Keratinocyte (primary cell): ENCODE data around the gene LEO1. TPM values are rescaled to one million over a fixed set of nuclear protein-coding genes. Genes with fewer than 3 reads are reported as not detected.

Experiments
- DNase-seq: peaks from one replicate; pipeline ENCODE4 v3.0.0-alpha.2; 2011; ENCODE audit warnings: low read depth, missing footprints, low spot score
- FAIRE-seq: peaks from 2 replicates; lab custom pipeline; 2011; peaks lifted over from hg19 to GRCh38; lab: Jason Lieb, UNC
- H2AFZ ChIP-seq: 2 replicates; pipeline ENCODE4 v1.6.0; 2012; ENCODE audit warnings: low read length, control low read depth, inconsistent platforms; ENCODE audit not compliant: control insufficient read depth
- H3K27ac ChIP-seq: 2 replicates; pipeline ENCODE4 v1.5.1; 2011; ENCODE audit warnings: low read length; ENCODE audit not compliant: control insufficient read depth, insufficient read depth
- H3K27me3 ChIP-seq: 3 replicates; pipeline ENCODE4 v1.6.0; 2011; ENCODE audit warnings: low read length; ENCODE audit not compliant: control insufficient read depth, insufficient read depth; ENCODE audit errors: extremely low read depth
- H3K36me3 ChIP-seq, 2 experiments: 2 replicates in 1 of 2; 3 replicates in 1 of 2; pipeline ENCODE4 v1.5.1; 2011; ENCODE audit warnings: low read length in 2 of 2, mild to moderate bottlenecking in 1 of 2; ENCODE audit not compliant: control insufficient read depth in 2 of 2, insufficient read depth in 2 of 2; ENCODE audit errors: extremely low read depth in 1 of 2
- H3K4me1 ChIP-seq: 3 replicates; pipeline ENCODE4 v1.5.1; 2011; ENCODE audit warnings: low read length; ENCODE audit not compliant: control insufficient read depth, insufficient read depth; ENCODE audit errors: extremely low read depth
- H3K4me2 ChIP-seq: 3 replicates; pipeline ENCODE4 v1.6.0; 2011; ENCODE audit warnings: low read depth, low read length; ENCODE audit not compliant: control insufficient read depth, insufficient read depth; ENCODE audit errors: extremely low read depth
- H3K4me3 ChIP-seq, 3 experiments: fragments of 200-600 bp in 1 of 3; sonication (generic) in 1 of 3; 2 replicates in 2 of 3; 3 replicates in 1 of 3; pipeline ENCODE4 v1.5.1; 2011 to 2016; ENCODE audit warnings: low read length in 3 of 3, mild to moderate bottlenecking in 3 of 3, control low read depth in 2 of 3, inconsistent platforms in 1 of 3, low read depth in 1 of 3, mixed read lengths in 1 of 3, mixed run types in 1 of 3, moderate library complexity in 1 of 3; ENCODE audit not compliant: control insufficient read depth in 2 of 3, insufficient read depth in 2 of 3; ENCODE audit errors: extremely low read depth in 1 of 3
- H3K79me2 ChIP-seq: 2 replicates; pipeline ENCODE4 v1.6.0; 2012; ENCODE audit warnings: low read length; ENCODE audit not compliant: control insufficient read depth, insufficient read depth
- H3K9ac ChIP-seq: 3 replicates; pipeline ENCODE4 v1.6.0; 2011; ENCODE audit warnings: low read length; ENCODE audit not compliant: control insufficient read depth, insufficient read depth; ENCODE audit errors: extremely low read depth
- H3K9me1 ChIP-seq: 3 replicates; pipeline ENCODE4 v1.6.0; 2011; ENCODE audit warnings: low read length; ENCODE audit not compliant: control insufficient read depth, insufficient read depth; ENCODE audit errors: extremely low read depth
- H3K9me3 ChIP-seq: 2 replicates; pipeline ENCODE4 v1.5.1; 2012; ENCODE audit warnings: low read depth, low read length; ENCODE audit not compliant: control insufficient read depth
- H4K20me1 ChIP-seq: 3 replicates; pipeline ENCODE4 v1.6.0; 2011; ENCODE audit warnings: low read length; ENCODE audit not compliant: control insufficient read depth, insufficient read depth; ENCODE audit errors: extremely low read depth
- CTCF ChIP-seq, 3 experiments: IDR thresholded peaks in 1 of 3; conservative IDR thresholded peaks in 1 of 3; optimal IDR thresholded peaks in 1 of 3; 2 replicates in 2 of 3; 3 replicates in 1 of 3; pipeline versions ENCODE3 to v1.5.1; 2011; ENCODE audit warnings: low read length in 3 of 3, mild to moderate bottlenecking in 3 of 3, moderate library complexity in 2 of 3, control low read depth in 1 of 3, inconsistent platforms in 1 of 3; ENCODE audit not compliant: insufficient read depth in 2 of 3; ENCODE audit errors: extremely low read depth in 1 of 3
- EZH2 ChIP-seq: IDR thresholded peaks from one replicate; pipeline ENCODE4 v1.6.1; 2012; ENCODE audit warnings: inconsistent platforms, mild to moderate bottlenecking, low read length, moderate library complexity
- dilution Hi-C: fragments of 300-500 bp; cut with MboI; formaldehyde crosslinking; loops from one replicate; pipeline ENCODE4 v1.7.0; 2020; ENCODE audit warnings: low sequenced_read_pairs; ENCODE audit not compliant: extremely low pct_ligation_motif_present
- polyA plus RNA-seq, 5 experiments: library from polyadenylated mRNA; depleted of rRNA in 3 of 5; stranded (reverse) in 3 of 5; stranded (forward) in 1 of 5; unstranded in 1 of 5; fragments of >200 nt; gene quantifications; 1 replicate in 1 of 5; 2 replicates in 3 of 5; 3 replicates in 1 of 5; pipeline versions ENCODE4 v1.2.1 to v1.2.3, GENCODE V29; 2011 to 2012; ENCODE audit warnings: missing spikeins in 2 of 5, low read depth in 1 of 5, low replicate concordance in 1 of 5

LEO1 gene
- polyA plus RNA-seq, 1 donor (not counting 4 experiments of a cell fraction or from before 2014, with no cell fraction given), result 12.5 TPM

- Histone ChIP-seq H3K9ac (no peak overlapping the region), H3K27ac (no peak overlapping the region), H2AFZ (no peak overlapping the region), H3K79me2 (peaks cover 21% of the 10 kb centered on the region), H3K4me1 (peaks cover 4% of the 10 kb centered on the region), H3K4me2 (no peak overlapping the region), H3K9me3 (no peaks in the 10 kb centered on the region), H3K27me3 (no peaks in the 10 kb centered on the region), H3K4me3 (no peak overlapping the region), H3K36me3 (peaks cover 23 to 46% of the 10 kb centered on the region in 2 experiments), H4K20me1 (peaks cover 13% of the 10 kb centered on the region), H3K9me1 (no peaks in the 10 kb centered on the region)
- no peak for TF ChIP-seq CTCF (optimal IDR thresholded peaks at IDR 0.05 in 1 of 3, IDR thresholded peaks at IDR 0.05 in 1 of 3, conservative IDR thresholded peaks at IDR 0.05 in 1 of 3; ENCODE audit: extremely low read depth in 1 of 3, insufficient read depth in 2 of 3, low read length in 3 of 3)
- TF ChIP-seq EZH2, result no peak
- dilution Hi-C loops, result no loop called here
- no peak for DNase-seq
- no peak for FAIRE-seq
These were observed 63.3 kb downstream of the LEO1 start for GRCh38 chr15:51908316-51908715.

DNA sequence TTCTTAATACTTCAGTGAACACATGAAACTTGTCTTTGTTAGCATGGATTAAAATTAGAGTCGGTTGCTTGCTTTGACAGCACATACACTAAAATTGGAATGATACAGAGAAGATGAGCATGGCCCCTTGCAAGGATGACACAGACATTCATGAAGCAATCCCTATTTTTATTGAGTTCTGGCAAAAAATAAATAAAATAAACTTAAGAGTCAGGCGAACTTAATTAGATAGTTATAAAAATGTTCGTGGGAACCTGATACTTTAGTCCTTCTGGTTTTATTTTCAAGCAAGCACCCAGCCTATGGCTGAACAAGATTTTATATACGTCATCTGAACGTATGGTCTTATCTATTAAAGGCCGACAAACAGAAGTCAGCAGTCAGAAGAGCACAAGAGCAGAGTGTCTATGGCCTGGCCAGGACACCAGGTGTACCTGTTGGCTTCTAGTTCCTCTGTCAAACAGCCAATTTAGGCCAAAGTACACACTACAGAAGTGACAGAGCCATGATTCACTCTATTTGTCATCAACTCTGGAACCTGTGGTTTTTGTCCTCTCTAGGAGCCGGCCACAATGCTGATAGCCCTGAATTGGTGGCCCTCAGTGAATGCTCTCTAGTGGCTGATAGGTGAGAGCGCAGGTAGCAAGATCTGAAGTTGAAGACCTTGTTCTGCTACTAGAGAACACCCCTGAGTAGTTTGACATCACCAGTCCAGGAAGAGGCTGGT lies 64.3 kb downstream of the LEO1 start:
- H3K9me3 ChIP-seq, result no peaks in the 10 kb centered on the region
- no peaks in the 10 kb centered on the region for H3K9me1 ChIP-seq
- peaks cover 21% of the 10 kb centered on the region for H3K79me2 ChIP-seq
- no peak overlapping the region for H3K27ac ChIP-seq
- H3K36me3 ChIP-seq, result peaks cover 23 to 48% of the 10 kb centered on the region in 2 experiments
- no peak overlapping the region for H3K4me3 ChIP-seq
- peaks cover 13% of the 10 kb centered on the region for H4K20me1 ChIP-seq
- TF ChIP-seq CTCF (optimal IDR thresholded peaks at IDR 0.05 in 1 of 3, IDR thresholded peaks at IDR 0.05 in 1 of 3, conservative IDR thresholded peaks at IDR 0.05 in 1 of 3; ENCODE audit: extremely low read depth in 1 of 3, insufficient read depth in 2 of 3, low read length in 3 of 3) (peak; percentile 23 to 44 (median 35)), EZH2 (no peak)
- no peak overlapping the region for H3K4me2 ChIP-seq
- dilution Hi-C loops, result no loop called here
- H3K9ac ChIP-seq, result no peak overlapping the region
- peaks cover 4% of the 10 kb centered on the region for H3K4me1 ChIP-seq
- peak; percentile 38 for DNase-seq
- H3K27me3 ChIP-seq, result no peaks in the 10 kb centered on the region
- peak; percentile 69 for FAIRE-seq
- no peak overlapping the region for H2AFZ ChIP-seq
